HG03571 (cell line): Measurements from ENCODE around the gene PRPF6.
A peak's percentile ranks its signal among the peaks of the same experiment; 100 is the strongest.
"Not testable (repeated sequence)": the region's sequence is repeated elsewhere in the genome, so short reads cannot be mapped to it uniquely, and the experiment has no call there.

ENCODE experiments used
- ATAC-seq: cut with Tn5 transposase; IDR thresholded peaks from one replicate; pipeline ENCODE4 v1.9.1; 2021; ENCODE audit not compliant: unreplicated experiment

Gene PRPF6

DNA sequence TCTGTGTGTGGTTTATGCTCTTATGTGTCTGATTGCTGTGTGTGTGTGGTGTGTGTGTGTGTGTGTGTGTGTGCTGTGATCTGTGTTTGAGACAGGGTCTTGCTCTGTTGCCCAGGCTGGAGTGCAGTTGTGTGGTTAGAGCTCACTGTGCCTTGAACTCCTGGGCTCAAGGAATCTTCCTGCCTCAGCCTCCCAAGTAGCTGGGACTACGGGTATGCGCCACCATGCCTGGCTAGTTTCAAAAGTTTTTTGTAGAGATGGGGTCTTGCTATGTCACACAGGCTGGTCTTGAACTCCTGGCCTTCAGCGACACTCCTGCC lies 7.8 kb upstream of the PRPF6 start:
- ATAC-seq: no peak

GRCh38 chr20:63973636-63974401 lies 7.1 kb upstream of the PRPF6 start:
- ATAC-seq: no peak

GRCh38 chr20:63974402-63975200 lies 6.3 kb upstream of the PRPF6 start:
- ATAC-seq: no peak

DNA sequence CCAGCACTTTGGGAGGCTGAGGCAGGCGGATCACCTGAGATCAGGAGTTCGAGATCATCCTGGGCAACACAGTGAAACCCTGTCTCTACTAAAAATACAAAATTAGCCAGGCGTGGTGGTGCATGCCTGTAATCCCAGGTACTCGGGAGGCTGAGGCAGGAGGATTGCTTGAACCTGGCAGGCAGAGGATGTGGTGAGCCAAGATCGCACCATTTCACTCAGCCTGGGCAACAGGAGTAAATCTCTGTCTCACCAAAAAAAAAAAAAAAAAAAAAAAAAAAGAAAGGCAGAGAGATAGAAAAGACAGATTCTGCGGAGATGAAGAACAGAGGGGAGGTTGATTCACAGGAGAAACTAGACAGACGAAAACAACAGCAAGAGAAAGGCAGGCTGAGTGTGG lies 4.4 kb upstream of the PRPF6 start:
- not testable (repeated sequence) for ATAC-seq

DNA sequence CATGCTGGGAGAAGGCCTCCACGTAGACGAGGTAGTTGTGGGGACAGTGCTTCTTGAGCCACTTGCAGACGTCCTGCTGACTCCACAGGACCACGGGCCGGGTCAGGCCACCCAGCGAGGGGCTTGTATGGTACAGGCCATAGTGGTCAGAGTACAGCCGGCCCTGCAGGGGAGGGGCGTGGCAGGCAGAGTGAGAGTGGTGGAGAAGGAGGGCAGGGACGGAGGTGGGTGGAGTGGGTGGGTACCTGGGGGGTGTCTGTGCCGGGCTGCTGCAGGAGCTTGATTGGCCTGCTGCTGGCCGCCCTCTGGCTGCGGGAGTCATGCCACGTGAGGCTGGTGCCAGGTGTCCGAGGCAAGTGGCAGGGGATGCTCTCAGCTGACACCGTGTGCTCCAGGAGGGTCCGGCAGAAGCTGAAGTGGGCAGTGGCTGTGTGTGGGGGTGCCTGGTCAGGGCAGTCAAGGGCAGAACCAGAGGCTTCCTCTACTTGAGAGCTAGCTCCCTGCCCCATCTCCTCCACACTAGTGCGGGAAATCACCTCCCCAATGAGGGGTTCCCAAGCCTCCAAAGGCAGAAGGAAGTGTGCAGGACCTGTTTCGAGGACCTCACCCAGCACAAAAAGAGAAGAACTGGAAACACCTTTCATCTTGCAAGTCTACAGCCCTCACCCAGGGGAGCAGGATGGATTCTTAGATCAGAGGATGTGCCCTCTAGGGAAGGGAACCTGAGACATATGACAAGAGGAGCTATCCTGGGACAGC lies 3.8 kb upstream of the PRPF6 start:
- no peak for ATAC-seq

DNA sequence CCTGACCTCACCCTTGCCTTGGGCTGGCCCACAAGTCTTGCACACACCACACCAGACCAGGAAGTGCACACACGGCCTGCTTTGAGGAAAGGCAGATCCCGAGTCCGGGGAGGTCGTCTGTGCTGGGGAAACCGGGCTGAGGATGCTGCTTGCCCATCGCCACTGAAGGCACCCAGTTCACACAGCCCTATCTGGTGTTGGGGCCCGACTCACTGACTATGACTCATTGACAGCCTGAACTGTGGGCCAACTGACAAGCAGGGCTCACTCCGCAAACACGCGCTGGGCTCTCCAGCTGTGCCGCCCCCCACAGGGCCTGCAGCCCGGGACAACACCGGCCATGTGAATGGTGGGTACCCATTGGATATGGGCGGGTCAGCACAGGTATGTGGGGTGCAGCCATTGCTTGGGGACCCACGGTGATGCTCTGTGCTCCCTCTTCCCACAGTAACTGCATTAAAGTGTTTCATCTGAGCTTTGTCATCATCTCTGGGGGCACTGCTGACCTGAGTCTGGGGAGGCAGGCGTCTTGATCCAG lies 3.1 kb upstream of the PRPF6 start:
- ATAC-seq: no peak

- ATAC-seq: no peak
Measured at GRCh38 chr20:63978319-63979228, 2.4 kb upstream of the PRPF6 start.

DNA sequence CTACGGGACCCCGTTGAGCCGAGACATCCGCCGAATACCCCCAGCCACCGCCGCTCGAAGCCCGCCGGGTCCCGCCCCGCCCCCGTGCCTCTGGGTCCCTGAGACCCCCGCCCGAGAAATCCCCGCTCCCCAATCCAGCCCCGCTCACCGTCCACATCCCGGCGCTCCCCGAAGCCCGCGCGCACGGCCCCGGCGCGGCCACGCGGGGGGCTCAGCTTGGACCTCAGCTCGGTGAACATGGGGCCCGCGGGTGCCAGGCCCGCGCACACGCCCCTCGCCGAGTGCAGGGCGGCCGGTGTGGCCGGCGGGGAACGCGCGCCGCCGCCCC lies 1.7 kb upstream of the PRPF6 start:
- no peak for ATAC-seq

DNA sequence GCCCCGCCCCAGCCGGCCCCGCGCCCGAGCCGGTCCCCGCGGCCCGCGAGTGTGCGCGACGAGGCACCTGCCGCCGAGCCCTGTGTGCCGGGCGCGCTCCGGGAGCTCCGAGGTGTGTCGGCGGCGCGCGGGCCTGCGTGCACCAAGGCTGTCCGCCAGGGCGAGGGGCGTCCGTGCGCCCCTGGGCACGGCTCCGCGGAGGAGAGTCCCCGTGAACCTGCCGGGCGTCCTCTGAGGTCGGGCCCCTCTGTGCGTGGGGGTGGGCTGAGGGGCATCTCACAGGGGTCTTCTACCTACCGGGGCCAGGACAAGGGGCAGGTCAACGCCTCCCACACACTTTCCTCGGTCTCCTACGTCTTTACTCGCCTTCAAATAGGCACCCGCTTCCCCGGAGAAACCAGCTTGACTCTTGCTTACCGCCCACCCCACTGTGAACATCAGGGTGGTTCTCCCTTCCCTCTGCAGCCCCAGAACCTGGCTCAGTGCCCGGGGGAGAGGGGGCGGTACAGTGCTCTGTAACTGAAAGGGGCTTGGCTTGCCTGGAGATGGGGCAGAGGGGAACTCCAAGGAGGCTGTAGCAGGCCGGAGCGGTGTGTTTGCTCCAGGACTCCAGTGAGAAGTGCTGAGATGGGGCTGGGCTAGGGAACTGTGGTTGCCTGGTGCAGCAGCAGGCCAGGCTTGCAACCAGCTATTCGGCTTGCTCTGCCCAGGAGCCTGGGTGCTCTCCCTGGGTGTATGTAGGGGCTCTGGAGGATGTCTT lies 1.2 kb upstream of the PRPF6 start, which contains the start of gene SAMD10:
Gene SAMD10 (minus strand): TSS at position 86 of the 760 bp plus-strand sequence. CDS start 175 bp downstream, outside the sequence.
- ATAC-seq: peak; percentile 24

DNA sequence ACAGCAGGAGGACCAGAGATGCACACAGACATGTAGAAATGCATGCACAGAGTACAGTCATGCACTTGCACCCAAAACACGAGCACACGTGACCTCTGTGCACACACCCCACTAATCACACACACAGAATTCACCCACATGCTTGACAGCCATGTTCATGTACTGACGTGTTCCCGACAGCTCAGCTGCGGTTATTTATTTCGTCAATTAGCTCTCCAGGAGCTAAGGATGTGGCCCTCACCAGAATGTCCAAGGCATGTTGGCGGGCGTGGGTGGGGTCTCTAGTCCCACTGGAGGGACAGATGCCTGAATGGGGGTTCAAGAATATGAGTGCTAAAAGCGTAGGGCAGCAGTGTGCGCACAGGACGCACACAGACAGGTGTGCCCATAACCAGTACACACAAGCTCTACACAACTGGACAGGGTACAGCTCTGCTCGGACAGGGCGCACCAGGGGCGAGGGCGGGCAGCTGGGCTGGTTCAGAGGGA lies 571 bp upstream of the PRPF6 start:
- ATAC-seq: no peak

DNA sequence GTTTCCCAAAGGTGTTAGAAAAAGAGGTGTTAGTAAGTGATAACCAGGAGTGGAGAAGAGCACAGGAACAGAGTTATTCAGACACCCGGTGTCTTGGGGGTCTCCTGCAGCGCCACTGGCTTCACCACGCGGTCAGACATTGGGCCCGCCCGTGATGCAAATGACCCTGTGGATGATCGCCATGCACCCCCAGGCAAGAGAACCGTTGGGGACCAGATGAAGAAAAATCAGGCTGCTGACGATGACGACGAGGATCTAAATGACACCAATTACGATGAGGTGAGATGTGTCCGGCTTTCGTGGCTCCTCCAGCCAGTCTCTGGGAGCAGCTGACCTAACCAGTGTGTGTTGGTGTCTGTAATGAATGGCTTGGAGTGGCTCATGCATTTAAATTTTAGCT lies 2.0 kb downstream of the PRPF6 start:
- ATAC-seq: no peak

DNA sequence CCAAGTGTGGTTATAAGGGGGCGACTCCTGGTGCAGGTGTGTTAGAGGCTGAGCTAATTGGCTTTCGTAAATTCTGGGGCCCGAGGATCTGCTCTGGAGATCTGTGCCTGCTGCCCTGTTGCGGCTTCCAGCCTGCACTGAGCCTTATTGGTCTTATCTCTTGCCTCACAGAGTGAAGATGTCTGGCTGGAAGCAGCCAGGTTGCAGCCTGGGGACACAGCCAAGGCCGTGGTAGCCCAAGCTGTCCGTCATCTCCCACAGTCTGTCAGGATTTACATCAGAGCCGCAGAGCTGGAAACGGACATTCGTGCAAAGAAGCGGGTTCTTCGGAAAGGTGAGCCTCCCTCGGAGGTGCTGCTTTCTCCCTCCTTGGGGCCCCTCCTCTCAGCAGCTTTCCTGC lies 20.0 kb downstream of the PRPF6 start:
- no peak for ATAC-seq

DNA sequence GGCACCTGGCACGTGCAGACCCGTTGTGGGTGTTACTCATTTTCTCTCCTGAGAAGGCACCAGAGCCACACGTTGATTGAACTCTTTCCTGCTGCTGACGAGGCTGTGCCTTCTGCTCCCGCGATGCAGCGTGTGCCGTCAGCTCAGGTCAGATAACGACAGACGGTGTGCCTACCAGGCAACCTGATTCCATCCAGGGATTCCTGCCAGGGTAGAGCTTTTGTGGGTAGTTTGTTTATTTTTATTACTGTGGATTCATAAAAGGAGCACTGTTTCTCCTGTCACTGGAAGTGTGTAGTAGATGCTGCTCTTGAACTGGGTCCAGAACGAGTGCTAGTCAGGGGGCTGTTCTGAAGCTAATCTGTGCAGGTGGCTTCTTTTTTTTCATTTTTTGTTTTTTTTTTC lies 20.7 kb downstream of the PRPF6 start:
- no peak for ATAC-seq

DNA sequence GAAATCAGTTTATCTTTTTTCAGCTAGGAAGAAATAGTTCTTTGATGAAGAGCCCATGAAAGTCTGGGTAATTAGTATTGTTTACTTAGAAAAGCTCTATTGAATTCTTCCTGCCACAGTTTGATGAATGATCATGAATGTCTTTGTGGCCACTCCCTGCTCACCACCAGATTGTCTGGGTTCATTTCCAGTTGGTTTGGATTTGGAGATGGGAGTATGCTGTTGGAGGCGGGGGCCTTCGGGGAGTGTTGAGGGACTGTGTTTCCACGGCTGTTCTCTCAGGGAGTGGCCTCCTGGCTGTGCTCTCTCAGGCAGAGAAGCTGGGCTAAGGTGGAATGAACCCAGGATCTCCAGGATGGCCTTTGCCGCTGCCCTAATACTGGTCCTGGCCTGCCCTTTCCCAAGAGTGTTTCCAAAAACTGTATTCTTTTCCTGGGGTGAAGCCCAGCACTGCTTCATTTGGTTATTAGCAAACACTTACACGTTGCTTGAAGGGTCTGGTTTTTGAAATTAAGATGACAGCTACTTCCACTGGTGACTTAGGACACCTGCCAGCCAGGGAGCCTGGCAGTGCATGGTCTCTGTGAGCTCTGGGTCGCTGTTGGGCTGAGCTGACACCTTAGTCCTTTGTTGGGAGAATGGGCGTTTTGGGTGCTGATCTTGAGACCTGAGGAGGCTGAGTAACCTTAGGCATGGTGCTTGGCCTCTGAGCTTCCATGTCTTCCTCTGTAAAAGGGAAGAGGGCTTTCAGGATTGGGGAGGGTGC lies 23.2 kb downstream of the PRPF6 start:
- no peak for ATAC-seq

DNA sequence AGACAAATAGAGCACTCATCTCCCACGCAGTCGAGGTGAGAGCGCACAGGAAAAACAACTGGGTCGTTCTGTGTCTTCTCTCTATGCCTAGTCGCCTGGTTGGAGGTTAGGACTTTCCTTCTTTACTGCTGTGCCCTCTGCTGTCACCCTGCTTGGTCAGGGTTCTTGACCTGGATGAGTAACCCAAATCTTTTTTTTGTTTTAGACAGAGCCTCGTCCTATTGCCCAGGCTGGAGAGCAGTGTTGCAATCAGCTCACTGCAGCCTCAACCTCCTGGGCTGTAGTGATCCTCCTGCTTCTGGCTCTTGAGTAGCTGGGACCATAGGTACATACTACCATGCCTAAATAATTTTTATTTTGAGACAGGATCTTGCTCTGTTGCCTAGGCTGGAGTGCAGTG lies 24.5 kb downstream of the PRPF6 start:
- no peak for ATAC-seq

GRCh38 chr20:64006490-64006889 lies 25.6 kb downstream of the PRPF6 start:
- no peak for ATAC-seq

- ATAC-seq: no peak
Measured at GRCh38 chr20:64006902-64007301, 26.0 kb downstream of the PRPF6 start.

DNA sequence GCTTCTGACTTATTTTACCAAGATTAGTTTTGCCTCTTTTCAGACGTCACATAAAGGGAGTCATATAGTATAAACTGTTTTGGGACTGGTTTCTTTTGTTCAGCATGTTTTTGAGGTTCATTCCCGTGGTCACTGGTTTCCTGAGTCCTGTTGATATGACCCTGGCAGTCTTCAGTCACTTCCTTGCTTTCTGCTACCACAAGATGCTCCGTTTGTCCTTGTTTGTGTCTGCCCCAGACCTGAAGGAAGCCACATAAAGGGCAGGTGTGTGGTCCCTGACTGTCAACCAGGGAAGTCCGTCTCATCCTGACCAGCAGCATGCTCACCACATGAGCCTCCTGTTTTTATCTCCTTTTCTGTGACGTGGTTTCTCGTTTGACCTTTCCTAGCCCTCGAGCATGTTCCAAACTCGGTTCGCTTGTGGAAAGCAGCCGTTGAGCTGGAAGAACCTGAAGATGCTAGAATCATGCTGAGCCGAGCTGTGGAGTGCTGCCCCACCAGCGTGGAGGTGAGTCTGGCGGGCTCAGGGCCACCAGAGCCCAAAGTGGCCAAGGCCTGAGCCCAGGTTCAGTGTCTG lies 29.0 kb downstream of the PRPF6 start:
- ATAC-seq: no peak
